ENCODE measurements around the gene SORCS2.

SORCS2 gene

GRCh38 chr4:7498446-7499200, 306.3 kb downstream of the SORCS2 start:
- no peak for FAIRE-seq

GRCh38 chr4:7499661-7500060, 307.3 kb downstream of the SORCS2 start:
- FAIRE-seq = no peak

GRCh38 chr4:7500404-7500803, 308.1 kb downstream of the SORCS2 start:
- no peak for FAIRE-seq

- FAIRE-seq = no peak
Observed at GRCh38 chr4:7501314-7501713, 309.0 kb downstream of the SORCS2 start.

GRCh38 chr4:7501873-7502272, 309.5 kb downstream of the SORCS2 start:
- no peak for FAIRE-seq

- FAIRE-seq = no peak
Observed at GRCh38 chr4:7503559-7504249, 311.4 kb downstream of the SORCS2 start.

- no peak for FAIRE-seq
Observed at GRCh38 chr4:7505116-7505900, 313.0 kb downstream of the SORCS2 start.

GRCh38 chr4:7506119-7506518, 313.8 kb downstream of the SORCS2 start:
- FAIRE-seq = no peak

- FAIRE-seq = no peak
Observed at GRCh38 chr4:7506572-7506971, 314.2 kb downstream of the SORCS2 start.

GRCh38 chr4:7507381-7507780, 315.0 kb downstream of the SORCS2 start:
- no peak for FAIRE-seq

- FAIRE-seq = no peak
Observed at GRCh38 chr4:7510066-7510465, 317.7 kb downstream of the SORCS2 start.

- FAIRE-seq = no peak
Observed at GRCh38 chr4:7510538-7510937, 318.2 kb downstream of the SORCS2 start.

- FAIRE-seq = no peak
Observed at GRCh38 chr4:7511525-7511924, 319.2 kb downstream of the SORCS2 start.

GRCh38 chr4:7512428-7512827, 320.1 kb downstream of the SORCS2 start:
- no peak for FAIRE-seq

GRCh38 chr4:7512946-7513345, 320.6 kb downstream of the SORCS2 start:
- no peak for FAIRE-seq

- no peak for FAIRE-seq
Observed at GRCh38 chr4:7513671-7514070, 321.3 kb downstream of the SORCS2 start.

GRCh38 chr4:7514281-7514680, 321.9 kb downstream of the SORCS2 start:
- no peak for FAIRE-seq

GRCh38 chr4:7514789-7515188, 322.5 kb downstream of the SORCS2 start:
- FAIRE-seq = no peak

GRCh38 chr4:7515390-7515902, 323.1 kb downstream of the SORCS2 start:
- FAIRE-seq = no peak

- FAIRE-seq = no peak
Observed at GRCh38 chr4:7516096-7516772, 323.9 kb downstream of the SORCS2 start.

GRCh38 chr4:7516773-7517144, 324.4 kb downstream of the SORCS2 start:
- no peak for FAIRE-seq

- no peak for FAIRE-seq
Observed at GRCh38 chr4:7518871-7519637, 326.7 kb downstream of the SORCS2 start.
